Skeletal muscle cell (primary cell): ENCODE data around the gene MAP3K6.

Experiments used
- DNase-seq: peaks from one replicate; pipeline ENCODE4 v3.0.0-alpha.2; 2010; ENCODE audit warnings: low read depth
- H3K4me3 ChIP-seq: 2 replicates; pipeline ENCODE4 v1.5.1; 2011; ENCODE audit warnings: low read depth, mild to moderate bottlenecking, control low read depth, low read length, moderate library complexity

Gene MAP3K6

DNA sequence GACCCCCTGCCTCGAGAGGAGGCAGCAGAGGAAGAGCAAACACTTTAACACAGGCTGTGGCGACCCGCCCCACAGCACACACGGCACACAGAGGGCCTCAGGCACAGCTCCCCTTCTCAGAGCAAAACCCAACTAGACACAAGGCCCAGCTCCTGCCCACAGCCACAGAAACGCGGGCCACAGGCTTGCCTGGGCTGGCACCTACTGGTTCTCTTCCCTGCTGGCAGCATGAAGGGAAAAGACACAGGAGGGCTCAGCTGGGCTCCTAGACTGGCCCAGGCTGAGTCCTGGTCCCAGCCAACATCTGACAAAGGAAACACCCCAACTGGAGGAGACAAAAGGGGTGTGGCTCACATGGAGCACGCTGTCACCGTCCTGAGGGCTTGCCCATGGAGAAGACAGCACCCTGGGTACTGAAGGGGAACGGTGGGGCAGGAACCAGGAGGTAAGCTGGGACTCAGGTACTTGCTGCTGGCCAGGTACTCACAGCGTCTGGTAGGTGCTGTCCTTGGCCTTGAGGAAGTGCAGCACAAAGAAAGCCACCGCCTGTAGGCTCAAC is 12.9 kb upstream of the MAP3K6 start:
- no peak for DNase-seq
- H3K4me3 ChIP-seq, result no peak overlapping the region

GRCh38 chr1:27377760-27378495 is 11.2 kb upstream of the MAP3K6 start:
- DNase-seq, result no peak
- H3K4me3 ChIP-seq, result no peak overlapping the region

GRCh38 chr1:27374362-27375086 is 7.8 kb upstream of the MAP3K6 start, which contains the start of gene FCN3:
Gene FCN3, minus strand, starts transcription at chr1:27374824. Its CDS starts 6 bp downstream, at chr1:27374818.
- no peak within 1 kb of the TSS for H3K4me3 ChIP-seq
- no peak for DNase-seq

- H3K4me3 ChIP-seq, result no peak overlapping the region
- no peak for DNase-seq
Observed at GRCh38 chr1:27372808-27373690, 6.3 kb upstream of the MAP3K6 start.

DNA sequence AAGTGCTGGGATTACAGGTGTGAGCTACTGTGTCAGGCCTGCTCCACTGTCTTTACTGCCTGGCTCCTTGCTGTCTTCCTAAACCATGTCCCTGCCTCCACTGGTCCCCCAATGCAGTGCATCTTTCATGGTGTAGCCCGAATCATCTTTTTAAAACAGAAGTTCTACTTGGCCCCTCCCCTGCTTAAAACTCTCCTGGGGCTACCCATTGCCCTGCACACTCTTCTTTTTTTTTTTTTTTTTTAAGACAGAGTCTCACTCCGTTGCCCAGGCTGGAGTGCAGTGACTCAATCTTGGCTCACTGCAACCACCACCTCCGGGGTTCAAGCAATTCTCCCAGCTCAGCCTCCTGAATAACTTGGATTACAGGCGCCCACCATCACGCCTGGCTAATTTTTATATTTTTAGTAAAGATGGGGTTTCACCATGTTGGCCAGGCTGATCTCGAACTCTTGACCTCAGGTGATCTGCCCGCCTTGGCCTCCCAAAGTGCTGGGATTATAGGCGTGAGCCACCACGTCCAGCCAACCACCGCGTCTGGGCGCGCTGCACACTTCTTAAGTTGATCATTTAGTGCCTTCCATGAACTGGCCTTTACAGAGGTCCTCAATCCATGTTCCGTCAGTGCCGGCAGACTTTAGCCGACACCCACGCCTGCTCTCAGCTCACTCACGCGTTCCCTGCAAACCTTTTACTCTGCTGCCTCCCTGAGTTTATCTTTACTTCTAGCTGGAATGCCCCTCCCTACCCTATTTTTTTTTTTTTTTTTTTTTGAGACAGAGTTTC is 5.5 kb upstream of the MAP3K6 start:
- DNase-seq, result no peak
- no peak overlapping the region for H3K4me3 ChIP-seq

DNA sequence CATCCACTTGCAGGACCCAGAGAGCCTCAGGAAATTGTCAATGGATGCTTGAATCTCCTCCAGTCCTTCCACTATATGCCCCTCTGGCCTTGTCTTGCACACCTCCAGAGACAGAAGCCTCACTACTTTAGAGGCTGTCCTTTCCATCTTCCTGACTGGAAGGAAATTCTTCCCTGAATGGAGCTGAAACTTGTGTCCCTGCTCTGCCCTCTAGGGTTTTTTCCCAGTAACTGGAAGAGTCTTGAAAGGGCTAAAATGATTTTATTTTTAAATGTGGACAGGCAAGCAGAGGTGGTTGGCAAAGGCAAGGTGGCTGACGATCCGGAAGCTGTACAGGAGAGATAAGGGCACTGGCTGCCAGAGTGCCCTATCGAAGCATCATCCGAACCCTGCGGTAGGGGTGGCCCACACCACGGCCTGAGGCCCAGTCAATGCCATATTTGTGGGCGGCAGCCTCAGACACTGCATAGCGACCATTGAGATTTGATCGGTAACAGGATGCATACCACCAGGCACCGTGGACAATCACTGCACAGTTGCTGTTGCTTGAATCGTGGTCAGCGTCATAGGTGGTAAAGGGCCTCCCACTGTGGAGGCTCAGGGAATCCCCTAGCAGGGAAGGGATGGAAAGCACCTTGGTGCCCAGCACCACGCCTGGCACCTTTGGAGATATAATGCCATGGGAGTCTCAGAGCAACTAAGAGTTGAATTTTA is 2.3 kb upstream of the MAP3K6 start:
- H3K4me3 ChIP-seq, result no peak overlapping the region
- DNase-seq, result no peak

DNA sequence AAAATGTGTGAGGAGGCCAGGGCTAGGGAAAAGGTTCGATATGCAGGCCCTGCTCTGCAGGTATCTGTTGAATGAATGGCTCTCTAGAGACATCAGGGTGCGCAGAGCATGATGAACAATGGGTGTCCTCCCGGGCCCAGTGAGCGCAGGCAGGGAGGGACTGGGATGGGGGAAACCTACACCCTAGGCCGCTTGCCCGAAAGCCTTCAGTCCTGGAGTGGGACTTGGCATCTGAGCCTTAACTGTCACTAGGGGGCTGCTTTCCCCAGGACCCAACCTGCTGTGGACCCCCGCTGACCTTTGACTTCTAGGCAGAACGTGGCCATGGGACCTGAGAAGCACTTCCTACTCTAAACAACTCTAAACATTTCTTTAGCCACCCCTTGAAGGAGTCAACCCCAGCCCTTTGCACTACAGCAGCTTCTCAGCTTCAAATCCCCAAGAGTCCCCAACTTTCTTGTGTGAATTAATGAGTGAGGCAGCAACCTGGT is 444 bp upstream of the MAP3K6 start:
- H3K4me3 ChIP-seq, result peak overlapping the region; percentile 60
- DNase-seq, result no peak

DNA sequence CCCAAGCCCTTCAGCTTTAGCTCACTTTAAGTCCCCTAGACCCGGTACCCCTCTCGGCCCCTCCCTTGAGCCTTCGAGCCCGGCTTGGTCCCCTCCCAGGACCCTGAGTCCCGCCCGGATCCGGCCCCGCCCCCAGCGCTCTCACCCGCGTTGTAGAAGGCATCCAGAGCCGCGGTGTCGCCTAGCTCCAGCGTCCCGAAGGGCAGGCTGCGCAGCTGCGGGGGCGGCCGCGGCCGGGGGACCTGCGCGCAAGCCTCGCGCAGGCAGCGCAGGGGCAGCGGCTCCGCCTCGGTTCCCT is 699 bp downstream of the MAP3K6 start:
- peak overlapping the region; percentile 60 for H3K4me3 ChIP-seq
- no peak for DNase-seq

DNA sequence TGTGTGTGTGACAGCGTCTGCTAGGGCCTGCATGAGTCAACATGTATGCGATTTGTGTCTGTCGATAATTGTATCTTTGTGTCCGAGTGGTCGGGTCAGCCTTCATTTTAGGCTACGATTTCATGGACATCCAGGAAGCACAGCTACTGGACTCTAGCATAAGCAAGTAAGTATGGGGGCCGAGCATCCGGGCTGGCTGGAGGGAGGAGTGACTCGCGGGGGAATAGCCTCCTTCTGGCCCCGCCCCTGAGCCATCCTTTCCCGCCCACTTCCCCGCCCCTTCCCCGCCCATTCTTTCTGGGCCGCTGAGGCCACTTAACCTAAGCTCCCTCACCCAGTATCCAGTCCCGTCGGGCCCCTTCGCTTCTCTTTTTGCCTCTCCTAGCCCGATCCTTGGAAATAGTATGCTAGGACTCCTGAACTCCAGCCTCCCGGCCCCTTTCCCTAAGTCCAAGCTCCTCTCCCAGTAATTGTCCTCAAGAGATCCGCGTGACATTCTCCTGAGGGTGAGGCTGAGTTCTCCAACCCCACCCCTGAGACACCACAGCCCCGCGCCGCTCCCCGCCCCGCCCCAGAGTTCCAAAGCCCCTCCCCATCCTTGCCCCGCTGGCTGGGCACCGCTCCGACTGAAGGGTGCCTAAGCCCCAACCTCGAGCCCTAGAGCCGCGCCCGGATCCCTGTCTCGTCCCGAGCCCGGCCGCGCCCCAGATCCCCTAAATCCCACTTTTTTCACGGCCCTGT is 1.2 kb downstream of the MAP3K6 start:
- H3K4me3 ChIP-seq, result peak overlapping the region; percentile 60
- peak; percentile 67 for DNase-seq

GRCh38 chr1:27364696-27365371 is 1.9 kb downstream of the MAP3K6 start:
- peak overlapping the region; percentile 60 for H3K4me3 ChIP-seq

GRCh38 chr1:27363766-27364695 is 2.7 kb downstream of the MAP3K6 start:
- DNase-seq, result no peak
- no peak overlapping the region for H3K4me3 ChIP-seq

More at GRCh38 chr1:27364696-27365371, 1.9 kb downstream of the MAP3K6 start:
- DNase-seq, result no peak

GRCh38 chr1:27361553-27361952 is 5.2 kb downstream of the MAP3K6 start:
- DNase-seq, result no peak
- H3K4me3 ChIP-seq, result no peak overlapping the region

GRCh38 chr1:27361044-27361402 is 5.7 kb downstream of the MAP3K6 start:
- DNase-seq, result no peak
- no peak overlapping the region for H3K4me3 ChIP-seq

DNA sequence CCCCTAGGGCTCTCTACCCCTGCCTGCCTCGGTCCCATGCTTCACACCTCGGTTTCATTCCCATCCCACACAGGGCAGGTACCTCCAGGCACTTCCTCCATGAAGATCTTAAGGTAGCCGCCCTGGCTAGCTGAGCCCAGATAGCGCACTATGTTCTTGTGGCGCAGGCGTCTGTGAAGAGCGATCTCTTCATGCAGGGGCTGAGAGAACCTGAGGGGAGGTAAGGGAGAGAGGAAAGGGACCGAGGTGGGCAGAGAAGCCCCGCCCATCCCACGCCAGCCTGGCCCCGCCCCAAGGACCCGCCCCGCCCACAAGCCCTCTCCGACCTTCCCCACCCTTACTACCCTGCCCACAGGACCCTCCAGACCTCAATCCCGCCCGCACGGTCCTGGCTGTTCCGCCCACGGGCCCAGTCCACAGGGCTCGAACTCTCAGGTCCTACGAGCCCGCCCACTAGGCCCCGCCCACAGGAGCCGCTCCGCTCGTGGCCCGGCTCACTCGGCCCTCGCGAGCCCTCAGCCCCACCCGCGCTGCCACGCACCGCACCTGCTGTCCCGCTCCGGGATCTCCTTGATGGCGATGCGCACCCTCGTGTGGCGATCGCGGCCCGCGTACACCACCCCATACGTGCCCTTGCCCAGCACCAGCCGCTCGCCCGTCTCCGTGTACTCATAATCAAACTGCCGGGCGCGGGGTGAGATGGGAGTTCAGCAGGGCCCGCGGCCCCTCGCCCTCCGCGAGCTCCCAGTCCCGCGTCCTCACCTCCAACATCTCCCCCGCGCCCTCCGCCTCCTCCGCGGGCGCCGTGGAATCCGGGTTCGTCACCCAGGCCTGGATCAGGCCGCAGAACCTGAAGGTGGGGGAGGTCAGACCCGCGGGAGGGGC is 6.4 kb downstream of the MAP3K6 start:
- H3K4me3 ChIP-seq, result no peak overlapping the region
- DNase-seq, result no peak

GRCh38 chr1:27359822-27360158 is 7.0 kb downstream of the MAP3K6 start:
- no peak overlapping the region for H3K4me3 ChIP-seq
- no peak for DNase-seq
